RWPE1 (cell line): Measurements from ENCODE around the gene ACADL.

Experiments
- CTCF ChIA-PET: fragments of 350-600 bp; sonication (Branson Sonifier 250); formaldehyde crosslinking; extraction: SDS; loops from one replicate; lab custom pipeline; 2021; lab: Yijun Ruan, JAX
- POLR2A ChIA-PET: fragments of 400-600 bp; formaldehyde crosslinking; extraction: SDS; loops from one replicate; lab custom pipeline; 2020; ENCODE audit warnings: antibody characterized with exemption; ENCODE audit not compliant: low non-redundant PET; lab: Yijun Ruan, JAX
- DNase-seq: peaks from one replicate; pipeline ENCODE4 v3.0.0; 2012; ENCODE audit warnings: low spot score
- H3K27ac ChIP-seq: fragments of 450-650 bp; 2 replicates; pipeline ENCODE4 v1.5.1; 2017
- TF ChIP-seq, protein P1 (sequence below): fragments of 450-650 bp; conservative IDR thresholded peaks from 2 replicates; pipeline ENCODE4 v1.5.1; 2017; ENCODE audit warnings: low read depth, mild to moderate bottlenecking

The ACADL gene

DNA sequence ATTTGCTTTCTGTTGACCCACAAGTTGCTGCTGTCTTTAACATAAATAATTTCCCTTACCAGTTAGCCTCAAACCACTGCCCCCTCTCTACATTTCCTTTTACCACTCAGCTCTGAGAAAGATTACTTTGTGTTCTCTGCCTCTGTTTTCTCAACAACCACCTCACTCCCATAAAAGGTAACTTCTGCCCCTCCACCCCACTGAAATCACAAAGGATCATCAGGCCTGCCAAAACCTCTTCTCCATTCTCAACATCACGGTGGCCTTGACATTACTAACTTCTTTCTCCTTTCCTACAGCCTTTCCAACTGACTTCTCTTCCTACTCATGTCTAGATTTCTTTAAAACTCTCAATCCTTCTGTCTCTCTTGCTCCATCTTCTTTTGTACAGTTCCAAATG is 10.1 kb downstream of the ACADL start:
- POLR2A ChIA-PET: no interaction called here
- no peak overlapping the region for H3K27ac ChIP-seq
- TF ChIP-seq, protein P1, sequence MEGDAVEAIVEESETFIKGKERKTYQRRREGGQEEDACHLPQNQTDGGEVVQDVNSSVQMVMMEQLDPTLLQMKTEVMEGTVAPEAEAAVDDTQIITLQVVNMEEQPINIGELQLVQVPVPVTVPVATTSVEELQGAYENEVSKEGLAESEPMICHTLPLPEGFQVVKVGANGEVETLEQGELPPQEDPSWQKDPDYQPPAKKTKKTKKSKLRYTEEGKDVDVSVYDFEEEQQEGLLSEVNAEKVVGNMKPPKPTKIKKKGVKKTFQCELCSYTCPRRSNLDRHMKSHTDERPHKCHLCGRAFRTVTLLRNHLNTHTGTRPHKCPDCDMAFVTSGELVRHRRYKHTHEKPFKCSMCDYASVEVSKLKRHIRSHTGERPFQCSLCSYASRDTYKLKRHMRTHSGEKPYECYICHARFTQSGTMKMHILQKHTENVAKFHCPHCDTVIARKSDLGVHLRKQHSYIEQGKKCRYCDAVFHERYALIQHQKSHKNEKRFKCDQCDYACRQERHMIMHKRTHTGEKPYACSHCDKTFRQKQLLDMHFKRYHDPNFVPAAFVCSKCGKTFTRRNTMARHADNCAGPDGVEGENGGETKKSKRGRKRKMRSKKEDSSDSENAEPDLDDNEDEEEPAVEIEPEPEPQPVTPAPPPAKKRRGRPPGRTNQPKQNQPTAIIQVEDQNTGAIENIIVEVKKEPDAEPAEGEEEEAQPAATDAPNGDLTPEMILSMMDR: no peak
- no peak for DNase-seq
- CTCF ChIA-PET: no interaction called here

DNA sequence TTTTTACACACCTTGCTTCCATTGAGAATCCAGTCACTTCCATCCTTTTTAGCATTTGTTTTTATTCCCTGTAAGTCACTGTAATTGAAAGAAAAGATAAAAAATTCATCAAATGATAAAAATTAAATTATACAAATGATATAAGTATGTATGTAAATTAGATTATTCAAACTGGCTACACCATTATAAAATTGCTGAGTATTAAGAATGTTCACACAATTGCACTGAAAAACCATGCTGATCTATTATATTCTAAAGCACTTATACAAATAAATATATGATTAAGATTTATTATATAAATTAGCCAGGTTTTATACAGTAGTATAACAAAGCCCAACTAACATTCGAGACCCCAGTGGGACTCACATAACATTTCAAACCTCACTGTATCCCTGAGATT is 15.1 kb downstream of the ACADL start:
- TF ChIP-seq, protein P1: no peak
- H3K27ac ChIP-seq: no peak overlapping the region
- ChIA-PET CTCF (interaction anchor here (0.7 to 0.9 kb wide), 2 partner anchors 14 to 49 kb away, joined by 3 to 4 read pairs; no protein-coding TSS in a partner anchor), POLR2A (no interaction called here)
- DNase-seq: no peak

DNA sequence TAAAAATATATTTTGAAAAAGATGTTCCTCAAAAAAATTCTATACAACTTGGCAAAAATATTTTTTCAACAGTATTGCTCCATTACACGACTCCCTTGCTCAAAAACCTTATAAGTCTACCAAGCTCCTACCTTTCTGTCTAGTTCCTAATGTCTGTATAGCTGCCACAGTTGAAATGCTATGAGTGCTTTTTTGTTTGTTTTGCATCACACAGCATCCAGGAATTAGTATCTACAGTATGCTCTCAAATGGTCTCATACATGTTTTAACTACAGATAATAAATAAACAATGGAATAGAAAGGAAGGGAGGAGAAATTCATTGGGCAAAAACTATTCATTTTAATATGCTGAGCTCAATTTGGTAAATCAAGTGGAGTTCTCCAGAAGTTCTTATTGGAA is 17.3 kb downstream of the ACADL start:
- H3K27ac ChIP-seq: no peak overlapping the region
- DNase-seq: no peak
- CTCF ChIA-PET: interaction anchor here (0.6 kb wide), 1 partner anchor 21 kb away, joined by 3 read pairs; no protein-coding TSS in a partner anchor
- POLR2A ChIA-PET: no interaction called here
- TF ChIP-seq, protein P1: no peak

DNA sequence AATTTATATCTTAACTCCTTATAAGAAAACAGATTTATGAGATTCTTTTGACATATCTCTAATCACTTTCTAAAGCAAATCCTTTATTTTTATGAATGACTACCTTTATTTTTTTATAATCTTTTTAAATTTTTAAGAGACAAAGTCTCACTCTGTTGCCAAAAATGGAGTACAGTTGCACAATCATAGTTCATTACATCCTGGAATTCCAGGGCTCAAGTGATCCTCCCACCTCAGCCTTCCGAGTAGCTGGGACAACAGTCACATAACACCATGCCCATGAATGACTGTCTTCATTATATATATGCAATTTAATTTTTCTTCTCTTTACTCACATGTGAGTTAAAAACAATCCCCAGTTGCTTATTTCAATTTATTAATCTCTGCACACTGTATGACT is 21.7 kb downstream of the ACADL start:
- TF ChIP-seq, protein P1: no peak
- no peak overlapping the region for H3K27ac ChIP-seq
- DNase-seq: no peak
- ChIA-PET POLR2A (no interaction called here), CTCF (no interaction called here)

DNA sequence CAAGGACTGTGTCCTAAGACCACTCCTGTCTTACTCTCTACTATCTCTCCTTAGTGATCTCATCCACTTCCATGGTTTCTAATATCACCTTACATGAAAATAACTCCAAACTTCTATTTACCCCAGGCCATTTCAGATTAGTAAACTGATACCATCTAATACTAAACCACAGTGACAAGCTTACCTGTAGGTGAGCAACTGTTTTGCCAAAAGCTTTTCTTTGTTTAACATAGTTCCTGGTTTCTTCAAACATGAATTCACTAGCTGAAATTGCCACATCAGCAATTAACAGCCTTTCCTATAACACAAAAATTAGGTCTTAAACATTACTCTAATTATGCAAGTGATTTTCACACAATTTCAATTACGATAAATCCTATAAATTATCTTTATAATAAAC is 22.1 kb downstream of the ACADL start:
- ChIA-PET POLR2A (no interaction called here), CTCF (no interaction called here)
- TF ChIP-seq, protein P1: no peak
- H3K27ac ChIP-seq: no peak overlapping the region
- no peak for DNase-seq

DNA sequence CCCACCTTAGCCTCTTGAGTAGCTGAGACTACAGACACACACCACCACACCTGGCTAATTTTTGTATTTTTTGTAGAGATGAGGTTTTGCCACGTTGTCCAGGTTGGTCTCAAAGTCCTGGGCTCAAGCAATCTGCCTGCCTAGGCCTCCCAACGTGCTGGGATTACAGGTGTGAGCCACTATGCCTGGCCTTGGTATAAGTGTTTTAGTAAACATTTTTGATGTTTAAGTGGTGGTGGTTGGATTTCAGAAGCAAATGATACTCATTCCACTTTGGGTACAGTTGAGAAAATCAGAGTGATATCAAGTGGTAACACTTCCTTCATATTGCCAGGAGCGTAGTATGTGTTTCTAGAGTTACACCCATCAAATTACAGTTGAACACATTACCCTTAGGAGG is 25.4 kb downstream of the ACADL start:
- no peak for DNase-seq
- TF ChIP-seq, protein P1: no peak
- POLR2A ChIA-PET: no interaction called here
- CTCF ChIA-PET: interaction anchor here (0.6 to 1.7 kb wide), 3 partner anchors 21 to 133 kb away, joined by 3 to 5 read pairs (median 4); no protein-coding TSS in a partner anchor
- no peak overlapping the region for H3K27ac ChIP-seq
